Parathyroid adenoma (tissue), 2 donors: ENCODE measurements around the gene EFCAB6.

ENCODE experiments used
- H2AFZ ChIP-seq: fragments of 300-600 bp; sonication (generic); one replicate; pipeline ENCODE4 v1.7.0; 2017; ENCODE audit warnings: antibody characterized with exemption, mild to moderate bottlenecking
- H3K27ac ChIP-seq: fragments of 300-600 bp; sonication (generic); one replicate; pipeline ENCODE4 v1.7.0; 2017
- H3K27me3 ChIP-seq: fragments of 300-600 bp; sonication (generic); one replicate; pipeline ENCODE4 v1.7.0; 2017; ENCODE audit warnings: low read length; ENCODE audit not compliant: control insufficient read depth, insufficient read depth
- H3K36me3 ChIP-seq: fragments of 300-600 bp; sonication (generic); one replicate; pipeline ENCODE4 v1.7.0; 2017; ENCODE audit warnings: low read length; ENCODE audit not compliant: control insufficient read depth, insufficient read depth
- H3K4me1 ChIP-seq: fragments of 300-600 bp; sonication (generic); one replicate; pipeline ENCODE4 v1.7.0; 2017; ENCODE audit warnings: control low read depth
- H3K4me2 ChIP-seq: fragments of 300-600 bp; sonication (generic); one replicate; pipeline ENCODE4 v1.7.0; 2017; ENCODE audit warnings: low read length
- H3K4me3 ChIP-seq: fragments of 300-600 bp; sonication (generic); one replicate; pipeline ENCODE4 v1.7.0; 2017; ENCODE audit warnings: low read depth, low read length
- H3K79me2 ChIP-seq: fragments of 300-600 bp; sonication (generic); one replicate; pipeline ENCODE4 v1.7.0; 2017; ENCODE audit warnings: control low read depth
- H3K9ac ChIP-seq: fragments of 300-600 bp; sonication (generic); one replicate; pipeline ENCODE4 v1.7.0; 2017; ENCODE audit warnings: mild to moderate bottlenecking
- H3K9me3 ChIP-seq: fragments of 300-600 bp; sonication (generic); one replicate; pipeline ENCODE4 v1.7.0; 2017; ENCODE audit warnings: low read length; ENCODE audit not compliant: control insufficient read depth
- CTCF ChIP-seq: fragments of 300-600 bp; sonication (generic); IDR thresholded peaks from one replicate; pipeline ENCODE4 v1.7.0; 2017; ENCODE audit warnings: antibody characterized with exemption, mild to moderate bottlenecking
- donor health status: primary hyperparathyroidism.

The EFCAB6 gene

GRCh38 chr22:43829904-43830851, 18.1 kb upstream of the EFCAB6 start:
- Histone ChIP-seq H3K27ac (no peak overlapping the region), H3K4me3 (no peak overlapping the region), H3K79me2 (no peaks in the 10 kb centered on the region), H3K9ac (no peak overlapping the region), H2AFZ (no peak overlapping the region), H3K27me3 (no peaks in the 10 kb centered on the region), H3K36me3 (no peaks in the 10 kb centered on the region), H3K4me2 (no peak overlapping the region), H3K9me3 (no peaks in the 10 kb centered on the region), H3K4me1 (no peaks in the 10 kb centered on the region)
- TF ChIP-seq CTCF = no peak

GRCh38 chr22:43828998-43829782, 17.1 kb upstream of the EFCAB6 start:
- no peaks in the 10 kb centered on the region for H3K36me3 ChIP-seq
- no peaks in the 10 kb centered on the region for H3K79me2 ChIP-seq
- H3K9me3 ChIP-seq = no peaks in the 10 kb centered on the region
- H3K4me3 ChIP-seq = no peak overlapping the region
- no peak for TF ChIP-seq CTCF
- no peak overlapping the region for H2AFZ ChIP-seq
- H3K9ac ChIP-seq = no peak overlapping the region
- no peak overlapping the region for H3K4me2 ChIP-seq
- no peaks in the 10 kb centered on the region for H3K4me1 ChIP-seq
- H3K27me3 ChIP-seq = no peaks in the 10 kb centered on the region
- no peak overlapping the region for H3K27ac ChIP-seq

GRCh38 chr22:43828725-43828997, 16.6 kb upstream of the EFCAB6 start:
- no peak overlapping the region for H3K9ac ChIP-seq
- no peak overlapping the region for H3K27ac ChIP-seq
- no peak overlapping the region for H3K4me3 ChIP-seq

GRCh38 chr22:43827926-43828724, 16.0 kb upstream of the EFCAB6 start:
- H3K27ac ChIP-seq = no peak overlapping the region

More at GRCh38 chr22:43828725-43828997, 16.6 kb upstream of the EFCAB6 start:
- TF ChIP-seq CTCF = no peak
- no peak overlapping the region for H2AFZ ChIP-seq
- H3K27me3 ChIP-seq = no peaks in the 10 kb centered on the region
- H3K79me2 ChIP-seq = no peaks in the 10 kb centered on the region
- no peaks in the 10 kb centered on the region for H3K4me1 ChIP-seq
- H3K9me3 ChIP-seq = no peaks in the 10 kb centered on the region
- H3K36me3 ChIP-seq = no peaks in the 10 kb centered on the region
- no peak overlapping the region for H3K4me2 ChIP-seq

More at GRCh38 chr22:43827926-43828724, 16.0 kb upstream of the EFCAB6 start:
- H2AFZ ChIP-seq = no peak overlapping the region
- H3K4me1 ChIP-seq = no peaks in the 10 kb centered on the region
- no peak overlapping the region for H3K4me2 ChIP-seq
- no peak overlapping the region for H3K4me3 ChIP-seq
- no peak for TF ChIP-seq CTCF
- H3K27me3 ChIP-seq = no peaks in the 10 kb centered on the region
- H3K79me2 ChIP-seq = no peaks in the 10 kb centered on the region
- H3K9ac ChIP-seq = no peak overlapping the region
- H3K9me3 ChIP-seq = no peaks in the 10 kb centered on the region
- no peaks in the 10 kb centered on the region for H3K36me3 ChIP-seq
